SKM-1 treated with dmso at 0.1 percent for 144 hours (cell line): ENCODE measurements around the gene DSCAML1.

Experiments
- DNase-seq: peaks from one replicate; lab custom pipeline; 2025; ENCODE audit not compliant: unreplicated experiment; lab: John Stamatoyannopoulos, UW

Gene DSCAML1

GRCh38 chr11:117479372-117479771 lies 317.6 kb downstream of the DSCAML1 start:
- no peak for DNase-seq

GRCh38 chr11:117478926-117479325 lies 318.1 kb downstream of the DSCAML1 start:
- no peak for DNase-seq

DNA sequence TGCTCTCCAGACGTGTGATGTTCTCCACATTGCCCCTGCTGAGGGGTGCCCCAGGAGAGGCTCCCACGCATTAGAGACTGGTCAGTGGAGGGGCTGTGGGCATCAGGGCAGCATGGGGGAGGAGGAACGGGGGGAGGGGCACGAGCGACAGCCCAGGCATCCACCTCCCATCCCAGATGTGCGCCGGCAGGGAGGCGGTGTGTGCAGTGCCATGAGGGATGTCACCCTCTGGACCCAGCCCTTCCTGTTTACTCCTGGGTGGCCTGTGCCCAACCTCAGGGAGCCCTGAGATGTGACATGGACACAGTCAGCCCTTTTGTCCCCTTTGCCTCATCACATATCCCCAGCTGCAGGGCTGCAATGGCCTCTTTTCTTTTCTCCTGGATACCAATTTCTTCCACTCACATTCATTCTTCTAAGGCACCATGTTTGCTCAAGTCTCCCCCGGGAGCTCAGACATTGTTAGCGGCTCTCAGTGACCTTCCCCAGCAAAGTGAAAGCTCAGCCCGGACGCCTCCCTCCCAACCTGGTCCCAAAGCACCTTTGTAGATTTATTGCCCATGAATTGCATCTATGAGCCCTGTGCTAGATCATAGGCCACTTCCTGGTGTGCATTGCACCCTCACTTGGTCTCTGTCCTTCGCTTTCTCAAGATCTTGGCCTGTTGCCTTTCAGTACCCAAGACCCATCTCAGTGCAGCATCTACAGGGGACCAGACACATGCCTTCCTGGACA lies 318.7 kb downstream of the DSCAML1 start:
- no peak for DNase-seq

DNA sequence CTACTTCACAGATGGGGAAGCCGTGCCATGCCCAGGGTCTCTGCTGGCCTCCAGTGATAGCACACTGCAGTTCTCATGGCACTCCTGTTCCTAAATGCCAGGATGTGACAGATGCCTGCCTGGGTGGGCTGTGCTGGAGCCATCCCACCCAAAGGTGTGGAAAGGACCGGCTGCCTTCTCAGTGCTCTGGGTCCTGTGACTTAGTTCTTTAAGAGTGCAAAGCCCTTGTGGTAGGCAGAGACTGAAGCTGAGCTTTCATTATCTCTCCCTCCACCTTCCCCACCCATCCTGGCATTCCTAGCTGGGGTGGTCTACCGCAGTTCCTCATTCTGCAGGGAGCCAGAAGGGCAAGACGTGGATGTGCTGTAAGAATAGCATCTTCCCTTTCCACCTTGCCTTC lies 319.3 kb downstream of the DSCAML1 start:
- DNase-seq: no peak

DNA sequence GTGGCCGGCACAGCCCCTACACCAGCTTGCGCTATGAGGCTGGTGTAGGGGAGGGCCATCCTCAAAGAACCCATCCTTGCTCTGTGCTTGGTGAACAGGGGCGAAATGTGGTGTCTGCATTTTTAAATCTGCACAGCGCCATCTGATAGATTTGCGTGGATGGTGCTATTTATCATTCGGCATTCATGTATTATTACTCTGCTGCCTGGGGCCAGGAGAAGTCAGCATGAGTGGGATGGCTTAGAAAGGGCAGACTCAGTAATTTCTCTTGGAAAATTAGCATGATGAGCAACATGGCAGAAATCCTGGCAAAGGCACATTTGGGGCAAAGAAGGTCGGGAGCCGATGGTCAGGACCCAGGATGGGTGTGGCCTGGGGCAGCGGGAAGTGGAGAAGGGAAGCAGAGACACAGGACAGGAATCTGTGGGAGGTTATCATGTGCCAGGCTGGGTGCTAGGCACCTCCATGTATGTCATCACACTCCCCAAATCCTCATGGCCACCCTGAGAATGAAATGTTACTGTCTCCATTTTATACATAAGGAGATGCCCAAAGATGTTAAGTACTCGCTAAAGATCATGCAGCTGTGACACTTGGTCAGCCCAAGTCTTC lies 320.4 kb downstream of the DSCAML1 start:
- DNase-seq: no peak

- no peak for DNase-seq
Measured at GRCh38 chr11:117475716-117476530, 321.1 kb downstream of the DSCAML1 start.

DNA sequence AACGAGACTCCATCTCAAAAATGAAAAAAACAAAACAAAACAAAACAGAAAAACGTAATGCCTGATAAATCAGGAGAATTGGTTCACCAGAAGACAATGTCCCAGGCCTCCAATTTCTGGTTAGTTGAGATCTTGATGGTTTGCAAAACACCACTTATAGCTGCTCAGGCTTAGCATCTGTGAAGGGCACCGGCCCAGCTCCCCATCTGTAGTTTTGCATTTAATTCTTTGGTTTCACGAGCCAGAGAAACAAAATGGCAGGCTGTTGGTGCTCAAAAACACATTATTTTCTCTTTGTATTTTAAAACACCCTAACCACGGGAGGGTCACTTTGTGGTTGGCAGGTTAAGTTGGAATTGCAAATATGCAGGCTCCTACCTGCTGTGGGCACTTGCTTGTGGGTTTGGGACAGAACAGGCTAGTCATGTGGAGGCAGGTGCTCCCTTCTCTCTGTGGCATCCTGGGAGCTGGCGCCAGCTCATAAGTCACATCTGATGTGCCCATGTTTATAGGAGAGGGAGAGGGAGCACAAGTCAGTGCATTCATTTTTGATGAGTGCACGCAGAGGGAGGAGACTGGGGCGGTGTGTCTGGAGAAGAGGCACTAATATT lies 323.4 kb downstream of the DSCAML1 start:
- DNase-seq: no peak

DNA sequence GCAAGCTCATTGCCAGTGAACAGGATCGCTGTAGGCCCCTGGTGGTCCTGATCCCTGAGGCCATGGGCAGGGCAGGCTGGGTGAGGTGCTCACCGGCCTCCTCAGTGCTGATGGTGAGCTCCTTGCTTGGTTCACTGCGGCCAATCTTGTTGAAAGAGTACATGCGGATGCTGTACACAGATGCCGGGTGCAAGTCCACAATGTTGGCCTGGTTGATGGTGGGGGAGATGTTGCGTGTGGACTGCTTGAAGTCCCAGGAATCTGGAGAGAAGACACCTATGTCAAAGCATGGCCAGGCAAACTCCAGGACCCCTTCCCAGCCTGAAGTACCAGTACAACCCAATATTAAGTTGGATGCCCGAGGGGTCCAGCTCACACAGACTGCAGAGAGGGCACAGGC lies 325.2 kb downstream of the DSCAML1 start:
- no peak for DNase-seq

DNA sequence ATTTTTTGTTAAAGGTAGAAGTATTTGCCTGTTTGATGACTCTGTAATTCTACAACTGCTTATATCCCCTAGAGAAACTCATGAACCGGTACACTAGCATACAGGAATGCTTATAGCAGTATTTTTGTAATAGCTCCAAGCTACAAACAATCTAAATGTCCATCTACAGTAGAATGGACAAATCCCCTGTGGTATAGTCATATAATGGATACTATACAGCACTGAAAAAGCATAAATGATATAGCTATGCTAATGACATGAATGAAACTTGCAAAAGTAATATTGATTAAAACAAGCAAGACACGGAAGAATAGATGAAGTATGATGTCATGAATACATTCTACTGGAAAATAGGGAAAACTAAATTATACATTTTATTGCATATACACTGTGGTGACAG lies 326.4 kb downstream of the DSCAML1 start:
- no peak for DNase-seq

DNA sequence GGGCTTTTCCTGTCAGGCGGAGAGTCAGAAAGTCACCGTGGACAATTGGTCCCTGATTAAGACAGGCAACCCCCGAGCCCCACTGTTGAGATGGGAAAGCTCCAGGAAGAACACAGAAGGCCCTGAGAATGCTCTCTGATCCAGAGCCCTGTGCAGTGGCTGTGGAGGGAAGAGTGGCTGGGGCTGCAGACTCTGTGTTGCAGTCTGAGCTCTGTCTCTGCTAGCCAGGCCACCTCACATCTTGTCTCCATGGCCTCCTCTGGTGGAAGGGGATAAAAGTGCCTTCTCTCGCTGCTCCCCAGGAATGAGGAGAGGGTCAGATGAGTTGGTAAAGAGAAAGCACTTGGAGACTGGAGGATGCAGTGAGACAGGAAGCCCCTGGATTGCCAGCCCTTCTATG lies 328.1 kb downstream of the DSCAML1 start:
- DNase-seq: no peak

- no peak for DNase-seq
Measured at GRCh38 chr11:117467770-117468169, 329.2 kb downstream of the DSCAML1 start.

DNA sequence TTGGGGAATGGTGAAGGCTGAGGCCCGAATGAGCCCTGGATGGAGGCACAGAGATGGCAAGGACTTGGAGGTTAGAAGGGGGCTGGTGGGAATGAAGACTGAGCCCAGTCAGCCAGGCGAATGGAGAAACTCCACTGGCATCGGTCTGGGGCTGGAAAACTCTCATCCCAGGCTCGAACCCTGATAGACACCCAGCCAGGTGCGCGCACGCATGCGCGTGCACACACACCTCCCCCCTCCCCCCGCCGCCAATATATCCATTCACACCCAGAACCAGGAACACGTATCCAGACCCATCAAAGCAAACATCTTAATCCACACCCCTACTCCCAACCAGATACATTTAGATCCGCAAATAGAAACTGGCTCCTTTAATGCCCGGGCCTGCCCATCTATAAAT lies 330.1 kb downstream of the DSCAML1 start:
- no peak for DNase-seq

DNA sequence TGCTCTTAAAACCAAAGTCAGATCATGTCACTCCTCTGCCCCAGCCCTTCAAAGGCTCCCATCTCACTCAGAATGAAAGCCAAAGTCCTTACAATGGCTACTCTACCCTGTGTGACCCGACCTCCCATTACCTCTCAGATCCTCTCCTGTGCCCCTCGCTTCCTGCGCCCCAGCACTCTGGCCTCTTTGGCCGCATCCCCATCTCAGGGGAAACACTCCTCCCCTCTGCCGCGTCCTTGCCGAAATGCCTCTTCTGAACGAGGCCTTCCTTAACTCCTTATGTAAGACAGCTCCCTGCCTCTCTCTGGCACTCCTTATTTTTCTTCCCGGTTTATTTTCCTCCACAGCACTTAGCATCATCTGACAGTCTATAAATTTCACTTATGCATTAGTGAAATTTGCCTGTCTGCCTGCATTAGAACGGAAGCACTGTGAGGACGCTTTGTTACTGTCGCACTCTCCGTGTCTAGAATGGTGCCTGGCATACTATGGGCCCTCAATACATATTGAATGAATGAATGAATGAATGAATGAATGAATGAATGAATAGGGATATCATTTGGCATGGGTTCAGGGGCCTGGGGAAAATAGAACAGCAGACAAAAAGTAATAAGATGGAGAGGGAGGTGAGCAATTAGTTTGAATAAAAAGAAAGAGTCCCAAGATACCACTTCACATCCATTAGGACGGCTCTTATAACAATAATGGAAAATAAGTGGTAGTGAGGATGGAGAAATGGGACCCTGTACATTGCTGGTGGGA lies 331.6 kb downstream of the DSCAML1 start:
- DNase-seq: no peak

- DNase-seq: no peak
Measured at GRCh38 chr11:117464778-117465177, 332.2 kb downstream of the DSCAML1 start.

DNA sequence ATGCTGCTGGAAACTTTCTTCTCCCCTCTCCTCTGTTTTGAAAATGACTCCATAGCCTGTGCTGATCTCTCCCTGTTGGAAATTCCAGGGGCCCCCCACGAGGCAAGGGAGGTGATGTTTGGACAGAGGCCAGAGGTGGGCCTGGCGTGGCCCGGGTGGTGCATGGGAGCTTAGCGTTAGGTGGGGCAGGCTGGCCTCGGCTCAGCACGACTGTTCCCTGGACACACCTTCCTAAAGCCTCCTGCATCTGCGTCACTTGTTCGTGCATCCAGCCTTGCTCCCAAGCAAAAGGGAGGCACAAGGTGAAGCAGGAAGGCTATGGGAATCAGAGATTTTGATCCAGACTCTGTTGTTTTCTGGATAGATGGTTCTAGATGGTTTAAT lies 334.2 kb downstream of the DSCAML1 start:
- DNase-seq: no peak

DNA sequence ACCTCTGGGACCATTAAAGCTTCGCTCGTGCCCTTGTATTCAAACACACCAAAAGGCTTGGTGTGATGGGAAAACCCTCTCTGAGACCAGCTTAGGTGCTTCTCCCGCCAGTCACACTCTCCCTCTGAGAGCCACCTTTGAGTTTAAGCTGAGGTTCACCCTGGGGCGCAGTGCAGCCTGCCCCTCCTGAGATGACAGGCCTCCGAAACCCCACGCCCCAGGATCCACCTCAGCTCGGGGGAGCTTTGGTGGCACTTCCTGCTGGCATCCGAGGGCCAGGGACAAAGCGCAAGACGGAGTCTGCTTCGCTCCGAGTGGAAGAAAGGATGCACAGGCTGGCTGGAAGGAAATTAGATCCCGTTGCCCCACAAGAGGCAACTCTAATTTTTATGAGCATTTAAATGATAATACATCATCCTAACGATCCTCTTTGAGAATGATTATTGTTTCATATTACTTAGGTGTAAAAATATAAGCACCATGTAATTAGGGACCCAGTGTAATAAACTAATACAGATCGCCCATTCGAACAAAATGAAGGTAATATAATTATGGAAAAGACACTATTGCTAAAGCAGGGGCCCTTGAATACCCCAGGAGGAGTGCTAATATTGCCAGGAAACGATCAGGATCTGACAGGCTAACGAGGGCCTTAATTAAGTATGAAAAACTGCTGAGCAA lies 334.7 kb downstream of the DSCAML1 start:
- DNase-seq: no peak

- no peak for DNase-seq
Measured at GRCh38 chr11:117461396-117462182, 335.4 kb downstream of the DSCAML1 start.

GRCh38 chr11:117459979-117460300 lies 337.1 kb downstream of the DSCAML1 start:
- DNase-seq: peak; percentile 66

DNA sequence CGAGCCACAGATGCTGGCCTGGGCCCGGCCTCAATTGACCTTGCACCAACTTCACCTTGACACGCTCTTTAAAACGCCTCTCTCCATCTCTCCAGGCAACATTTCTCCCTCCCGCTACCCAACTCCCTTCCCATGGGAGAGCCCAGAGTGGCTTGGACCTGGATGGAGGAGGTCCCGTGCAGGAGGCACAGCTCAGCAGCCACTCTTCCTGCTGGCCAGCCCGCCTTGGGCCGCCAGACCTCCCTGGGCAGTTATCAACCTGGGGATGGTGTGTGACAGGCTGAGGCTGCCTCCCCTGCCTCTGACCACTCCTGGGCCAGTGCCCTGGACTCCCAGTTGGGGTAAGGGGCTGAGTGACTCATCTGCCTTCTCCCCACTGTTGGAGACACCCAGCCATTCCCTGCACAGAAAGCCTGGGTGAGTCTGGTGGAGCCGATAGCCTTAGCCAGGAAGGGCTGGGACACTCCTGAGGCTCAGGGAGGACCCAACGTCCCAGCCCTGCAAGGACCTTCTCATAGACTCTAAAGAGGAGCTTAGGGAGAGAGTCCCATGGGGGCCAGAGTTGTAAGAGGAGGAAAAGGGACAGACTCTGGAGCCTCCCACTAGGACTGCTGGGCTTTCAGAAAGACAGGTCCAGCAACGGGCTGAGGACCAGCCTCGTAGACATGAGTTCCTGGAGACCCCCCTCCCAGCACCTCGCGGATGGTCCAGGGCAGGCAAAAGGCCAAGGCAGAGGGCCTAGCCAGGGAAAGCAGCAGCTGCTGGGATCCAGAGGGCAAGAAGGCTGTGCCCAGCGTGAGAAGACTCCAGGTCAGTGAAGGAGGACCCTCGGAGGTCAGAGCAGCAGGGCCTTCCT lies 337.7 kb downstream of the DSCAML1 start:
- no peak for DNase-seq
